Measurements from ENCODE around the gene AFAP1L2.
A peak's percentile ranks its signal among the peaks of the same experiment; 100 is the strongest.

The AFAP1L2 gene

DNA sequence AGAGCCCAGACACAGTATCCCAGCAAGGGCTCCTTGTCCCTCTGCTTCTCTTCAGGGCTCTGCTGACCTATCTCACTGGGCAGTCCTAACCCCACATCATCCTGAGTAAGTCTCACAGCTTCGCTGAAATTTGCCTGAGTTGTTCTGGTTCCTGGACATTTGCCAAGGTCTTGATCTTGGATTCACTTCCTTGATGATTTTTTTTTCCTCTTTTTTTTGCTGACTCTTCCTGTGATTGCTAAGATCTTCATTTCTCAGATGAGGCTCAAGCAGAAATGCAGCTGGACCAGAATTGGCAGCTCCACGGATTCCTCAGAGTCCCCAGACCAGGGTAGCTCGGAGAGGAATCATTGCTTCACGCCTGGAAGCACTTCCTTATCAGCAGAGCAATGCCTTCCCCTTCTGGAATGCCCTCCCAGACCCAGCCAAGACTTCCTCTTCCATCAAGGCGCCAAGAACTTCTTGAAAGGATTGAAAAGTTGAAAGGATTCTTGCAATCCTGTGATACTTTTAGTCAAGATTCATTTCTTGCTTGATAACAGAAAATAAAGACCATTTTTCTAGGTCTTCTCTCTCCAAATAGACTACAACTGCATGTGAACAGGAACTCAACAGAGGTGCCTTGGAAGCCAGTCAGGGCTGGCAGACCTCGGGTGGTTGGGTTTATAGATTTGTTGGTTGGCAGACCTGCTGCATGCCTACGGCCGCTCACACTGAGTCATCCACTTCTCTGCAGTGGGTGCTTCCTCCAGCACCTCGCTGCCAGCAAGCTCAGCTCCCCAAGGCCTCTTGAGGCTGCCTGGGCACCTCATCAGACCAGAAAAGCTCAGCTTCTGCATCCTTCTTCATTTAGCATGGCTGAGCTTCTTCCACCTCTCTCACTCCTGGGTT lies 8.8 kb upstream of the AFAP1L2 start:
- peak; percentile 17 for DNase-seq (ENCODE audit: low spot score)

DNA sequence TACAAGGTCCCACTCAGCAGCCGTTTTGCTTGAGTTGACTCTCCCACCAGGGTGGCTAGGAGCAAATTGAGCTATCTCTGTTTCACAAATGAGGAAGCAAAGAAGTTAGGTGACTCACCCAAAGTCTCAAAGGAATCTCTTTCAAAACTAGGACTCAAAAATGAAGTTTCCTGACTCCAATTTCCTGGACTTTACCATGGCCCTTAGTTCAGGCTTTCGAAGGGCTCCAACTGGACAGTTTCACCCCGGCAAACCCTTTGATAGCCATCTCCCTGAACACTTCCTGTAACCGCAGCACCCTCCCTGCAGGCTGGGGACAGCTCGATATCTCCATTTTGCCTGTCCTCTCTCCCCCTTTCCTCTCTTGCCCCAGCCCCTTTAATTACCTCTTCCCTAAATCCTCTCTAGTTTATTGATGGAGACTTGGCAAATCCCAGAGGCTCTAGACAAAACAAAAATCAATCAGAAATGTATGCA lies 4.7 kb upstream of the AFAP1L2 start:
- DNase-seq (ENCODE audit: low spot score): no peak

DNA sequence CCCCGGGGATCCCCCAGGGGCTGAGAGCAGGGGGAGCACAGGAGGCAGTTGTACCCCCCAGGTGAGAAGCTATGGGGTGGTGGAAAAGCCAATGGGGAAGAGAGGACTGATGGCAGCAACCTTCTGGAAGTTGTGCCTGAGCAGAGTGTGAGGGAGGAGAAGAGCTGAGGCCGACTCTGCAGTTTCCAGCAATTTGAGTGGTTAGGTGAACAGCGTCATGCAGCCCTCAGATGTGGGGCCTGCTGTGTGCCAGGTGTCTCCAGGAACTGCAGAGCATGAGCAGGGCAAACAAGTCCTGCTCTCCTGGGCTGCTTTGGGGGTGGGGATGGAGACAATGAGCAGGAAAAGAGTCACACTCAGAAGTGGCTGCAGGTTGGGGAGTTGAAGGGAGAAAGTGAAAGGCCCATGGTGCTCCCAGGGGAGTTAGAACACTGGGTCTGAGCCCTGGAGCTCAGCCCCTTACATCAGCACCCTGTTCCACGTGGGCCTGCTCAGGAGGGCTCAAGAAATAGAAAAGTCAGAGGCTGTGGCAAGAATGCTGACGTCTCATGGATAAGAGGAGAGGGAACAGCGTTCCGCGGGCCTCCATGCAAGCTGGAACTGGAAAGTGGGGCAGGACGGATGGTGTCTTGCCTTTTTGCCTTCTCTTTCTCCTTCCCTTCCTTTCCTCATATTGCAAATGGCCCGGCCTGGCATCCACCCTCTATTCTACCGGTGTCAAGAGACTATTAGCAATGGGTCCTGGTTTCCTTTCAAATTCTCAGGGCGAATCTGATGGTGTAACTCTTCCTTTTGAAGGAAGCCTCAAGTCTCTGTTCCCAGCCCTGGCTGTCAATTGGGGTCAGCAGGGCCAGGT lies 4.0 kb upstream of the AFAP1L2 start:
- DNase-seq (ENCODE audit: low spot score): no peak

DNA sequence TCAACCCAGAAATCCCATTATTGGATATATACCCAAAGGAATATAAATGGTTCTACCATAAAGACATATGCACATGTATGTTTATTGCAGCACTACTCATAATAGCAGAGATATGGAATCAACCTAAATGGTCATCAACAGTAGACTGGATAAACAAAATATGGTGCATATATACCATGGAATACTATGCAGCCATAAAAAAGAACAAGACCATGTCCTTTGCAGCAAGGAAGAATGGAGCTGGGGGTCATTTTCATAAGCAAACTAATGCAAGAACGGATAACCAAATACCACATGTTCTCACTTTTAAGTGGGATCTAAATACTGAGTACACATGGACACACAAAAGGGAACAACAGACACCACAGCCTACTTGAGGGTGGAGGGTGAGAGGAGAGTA lies 2.2 kb upstream of the AFAP1L2 start:
- DNase-seq (ENCODE audit: low spot score): no peak

DNA sequence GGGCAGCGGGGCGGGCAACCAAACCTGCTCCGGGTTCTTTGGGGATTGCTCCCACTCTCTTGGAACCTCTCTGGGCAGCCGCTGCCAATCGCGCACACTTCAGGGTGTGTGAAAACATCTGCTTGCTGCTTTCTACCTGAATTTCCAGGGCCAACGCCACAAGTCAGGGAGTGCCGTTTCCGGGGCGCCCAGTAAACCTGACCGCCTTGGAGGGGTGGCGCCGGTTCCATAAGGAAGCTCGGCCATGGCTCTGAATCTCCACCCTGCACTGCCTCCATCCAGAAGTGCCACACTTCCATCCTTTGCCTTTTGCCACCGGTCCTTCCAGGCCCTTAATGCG lies 679 bp upstream of the AFAP1L2 start:
- DNase-seq (ENCODE audit: low spot score): no peak

DNA sequence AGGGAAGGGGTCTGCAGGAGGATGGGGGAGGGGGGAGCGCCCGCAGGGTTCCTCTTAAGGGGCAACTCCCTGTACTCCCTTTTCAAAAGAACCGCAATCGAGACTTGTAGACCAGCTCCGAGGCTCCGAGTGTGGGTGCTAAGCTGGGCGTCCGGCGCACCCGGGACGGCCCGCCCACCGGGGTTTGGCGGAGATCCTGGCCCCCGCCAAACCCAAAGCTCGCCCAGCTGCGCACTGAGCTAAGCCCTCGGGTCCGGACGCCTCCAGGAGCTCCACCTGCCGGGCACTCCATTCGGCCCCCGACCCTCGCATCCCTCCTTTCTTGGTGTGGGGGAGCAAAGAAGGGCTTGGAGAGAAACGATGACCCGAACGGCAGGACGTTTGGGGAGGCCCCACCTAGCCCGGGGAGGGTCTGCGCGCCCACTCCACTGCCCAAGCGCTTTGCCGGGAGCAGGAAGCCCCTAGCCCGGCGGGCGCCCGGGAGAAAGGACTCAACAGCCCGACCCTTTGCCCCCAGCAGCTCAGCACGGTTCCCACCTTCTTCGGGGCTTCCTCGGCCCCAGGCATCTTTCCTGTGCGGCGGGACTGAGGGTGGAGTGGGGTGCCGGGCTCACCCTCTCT lies 651 bp downstream of the AFAP1L2 start:
- no peak for DNase-seq (ENCODE audit: low spot score)

DNA sequence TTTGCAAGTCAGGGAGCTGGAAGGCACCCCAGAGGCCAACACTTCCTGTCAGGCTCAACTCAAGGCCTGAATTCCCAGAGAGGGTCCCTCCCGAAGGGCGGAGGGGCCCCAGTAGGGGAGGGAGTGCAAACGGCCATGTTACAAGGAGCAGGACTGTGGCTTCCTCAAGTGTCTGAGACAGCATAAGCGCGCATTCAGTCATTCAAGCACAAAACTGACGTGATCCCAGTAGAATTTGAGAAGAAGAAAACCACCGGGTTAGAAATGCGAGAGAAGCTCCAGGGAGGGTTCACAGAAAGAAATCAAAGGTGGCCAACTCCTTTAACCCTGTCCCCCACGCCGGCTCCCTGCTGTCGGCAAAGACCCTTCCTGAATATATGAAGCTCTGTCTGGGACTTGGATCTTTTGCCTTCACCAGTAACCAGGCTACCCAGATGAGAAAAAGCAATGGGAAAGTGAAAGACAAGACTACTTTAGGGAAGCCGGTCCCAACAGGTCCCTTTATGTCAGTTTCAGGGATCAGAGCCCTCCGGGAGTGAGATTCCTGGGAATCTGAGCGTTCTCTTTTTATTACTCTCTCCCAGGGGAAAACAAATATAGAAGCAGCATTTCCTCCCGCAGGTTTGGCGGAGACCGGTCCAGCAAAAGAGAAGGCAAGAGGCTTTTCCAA lies 1.3 kb downstream of the AFAP1L2 start:
- DNase-seq (ENCODE audit: low spot score): no peak

DNA sequence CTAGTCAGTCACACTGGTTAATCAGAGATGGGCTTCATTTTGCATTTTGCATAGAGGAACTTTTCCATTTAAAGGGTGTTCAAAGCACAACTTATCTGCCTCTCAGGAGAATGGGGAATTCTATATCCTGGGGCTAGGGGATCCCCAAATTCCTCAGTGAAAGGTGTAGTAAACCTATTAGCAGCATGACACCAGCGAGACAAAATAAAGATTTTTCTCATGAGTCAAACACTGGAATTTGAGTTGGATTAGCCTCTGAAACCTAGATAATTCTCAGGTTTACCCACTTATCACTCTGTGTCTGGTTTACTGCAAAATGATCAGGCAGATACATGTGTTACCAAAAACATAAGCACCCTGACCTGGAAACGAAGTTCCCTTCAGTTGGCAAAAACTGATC lies 2.1 kb downstream of the AFAP1L2 start:
- DNase-seq (ENCODE audit: low spot score): no peak

DNA sequence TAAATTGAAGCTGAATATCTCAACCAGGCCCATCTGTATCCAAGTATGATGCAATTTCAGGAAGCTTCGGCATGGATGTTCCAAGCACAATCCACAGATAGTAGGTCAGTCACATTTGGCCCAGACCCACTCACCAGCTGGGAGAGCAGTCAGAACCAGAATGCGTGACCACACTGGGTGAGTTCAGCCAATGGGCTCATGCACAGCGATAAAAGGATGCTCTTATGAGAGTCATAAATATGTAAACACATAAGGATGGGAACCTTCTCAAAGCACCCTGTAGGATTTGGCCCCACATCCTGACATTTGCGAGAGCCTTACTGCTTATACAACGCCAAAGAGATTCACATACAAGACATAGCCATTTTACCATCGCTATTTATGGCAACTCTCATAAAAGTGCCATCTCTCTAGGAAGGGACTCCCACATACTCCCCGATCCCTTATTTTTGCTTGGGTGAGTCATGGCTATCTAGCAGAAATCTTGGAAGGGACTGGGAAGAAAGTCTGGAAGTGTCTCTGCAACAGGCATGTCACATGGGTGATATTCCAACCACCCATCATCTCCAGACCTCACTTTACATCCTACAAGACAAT lies 3.0 kb downstream of the AFAP1L2 start:
- peak; percentile 28 for DNase-seq (ENCODE audit: low spot score)

DNA sequence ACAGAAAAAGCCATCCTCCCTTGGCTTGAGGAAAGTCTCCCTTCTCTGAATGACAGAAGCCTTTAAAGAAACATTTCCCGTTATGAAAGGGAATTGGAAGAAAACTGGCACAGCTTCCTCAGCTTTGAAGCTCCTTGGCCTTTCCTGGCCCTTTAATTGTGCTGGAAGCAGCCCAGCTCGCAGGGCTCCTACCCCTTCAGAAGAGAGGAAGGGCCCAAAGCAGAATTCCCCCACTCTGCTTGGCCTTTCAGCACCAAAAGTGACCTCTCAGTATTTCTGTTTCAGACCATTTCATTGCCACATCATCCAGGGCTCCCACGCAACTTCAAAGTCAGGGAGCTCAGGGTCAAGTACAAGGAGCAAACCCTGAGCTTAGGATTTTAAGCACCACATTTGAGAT lies 4.2 kb downstream of the AFAP1L2 start:
- peak; percentile 21 for DNase-seq (ENCODE audit: low spot score)

DNA sequence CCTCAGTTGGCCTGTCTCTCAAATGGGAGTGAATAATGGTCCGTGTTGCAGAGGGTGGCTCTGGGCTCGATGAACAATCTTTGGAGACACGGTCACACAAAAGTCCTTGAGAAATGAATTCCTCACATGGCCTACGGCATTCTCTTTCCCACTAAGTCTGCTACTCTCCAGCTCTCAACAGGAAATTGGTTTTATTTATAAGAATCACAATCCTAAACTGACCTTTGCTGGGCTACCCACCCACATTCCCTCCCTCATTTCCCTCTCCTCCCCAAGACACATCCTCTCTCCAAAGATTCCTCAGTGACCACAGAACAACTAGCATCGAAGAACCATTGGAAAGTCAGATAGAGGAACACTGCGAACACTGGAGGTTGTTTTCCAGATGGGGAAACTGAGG lies 4.7 kb downstream of the AFAP1L2 start:
- no peak for DNase-seq (ENCODE audit: low spot score)

DNA sequence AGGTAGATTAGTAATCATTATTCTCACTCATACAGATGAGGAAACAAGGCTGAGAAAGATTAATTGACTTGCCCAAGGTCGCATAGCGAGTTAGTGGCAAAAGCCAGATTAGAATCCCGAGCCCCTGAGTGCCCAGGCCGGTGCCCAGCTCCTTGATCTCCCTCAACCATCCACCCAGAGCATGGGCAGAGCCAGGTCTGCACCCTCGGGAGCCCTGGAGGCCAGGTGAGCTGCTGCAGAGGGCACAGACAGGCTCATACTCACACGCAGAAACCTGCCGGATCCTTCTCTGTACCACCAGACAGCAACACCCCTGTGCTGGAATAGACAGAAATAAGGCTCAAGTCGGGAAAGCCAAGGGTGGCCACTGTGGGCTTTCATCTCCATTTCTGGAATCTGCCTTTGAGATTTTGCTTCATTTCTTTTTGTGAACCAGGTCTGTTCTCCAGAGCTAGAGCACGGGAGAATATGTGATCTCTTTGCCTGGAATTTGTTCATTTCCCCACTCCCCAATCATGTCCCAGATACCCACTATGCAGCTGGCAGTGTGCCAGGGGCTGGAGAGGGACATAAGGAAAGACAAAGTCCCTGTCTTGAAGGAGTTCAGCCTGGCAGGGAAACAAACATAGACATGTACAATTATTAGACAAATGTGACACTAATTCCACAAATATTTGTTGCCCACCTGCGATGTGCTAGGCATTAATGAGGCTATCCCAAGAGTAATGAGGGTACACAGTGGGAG lies 5.5 kb downstream of the AFAP1L2 start:
- DNase-seq (ENCODE audit: low spot score): no peak

DNA sequence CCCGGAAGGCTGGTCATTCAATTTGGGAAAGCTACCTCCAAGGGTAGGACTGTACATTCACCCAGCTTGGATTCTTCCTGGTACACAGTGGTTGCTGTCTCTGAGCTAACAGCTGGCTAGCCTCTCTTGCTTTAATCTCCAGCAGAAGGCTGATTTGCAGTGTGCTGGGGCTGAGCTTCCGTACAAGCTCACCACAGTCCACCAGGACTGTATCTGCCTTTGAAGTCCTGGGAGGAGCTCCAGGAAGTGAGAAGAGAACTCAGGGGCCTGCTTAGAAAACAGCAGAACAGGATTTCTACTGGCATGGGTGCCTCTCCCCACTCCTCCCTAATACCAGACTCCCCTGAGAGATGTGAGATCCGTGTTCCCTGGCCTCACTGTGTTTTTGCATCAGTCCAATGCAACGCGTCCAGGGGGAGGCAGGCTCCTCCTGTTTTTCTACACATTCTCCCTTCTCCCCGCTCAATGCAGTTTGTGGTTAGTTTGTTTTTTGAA lies 6.6 kb downstream of the AFAP1L2 start:
- no peak for DNase-seq (ENCODE audit: low spot score)

DNA sequence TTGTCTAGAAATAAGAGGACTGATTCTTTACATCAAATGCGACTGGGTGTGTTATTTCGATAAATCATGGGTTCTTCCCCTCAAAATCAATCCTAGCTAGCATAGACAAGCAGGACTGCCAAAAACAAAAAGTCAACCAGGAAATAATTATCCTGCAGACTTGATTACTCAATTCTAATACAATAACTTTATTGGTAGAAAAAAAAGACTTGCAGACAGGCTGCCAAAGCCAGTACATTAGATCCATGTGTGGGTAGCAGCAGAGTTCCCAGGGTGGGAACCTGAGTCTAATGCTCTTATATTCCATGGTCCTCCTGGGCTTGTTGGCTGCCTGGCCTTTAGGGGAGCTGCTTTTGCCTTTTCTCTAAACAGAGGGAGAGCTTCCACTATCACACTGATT lies 7.8 kb downstream of the AFAP1L2 start:
- no peak for DNase-seq (ENCODE audit: low spot score)

DNA sequence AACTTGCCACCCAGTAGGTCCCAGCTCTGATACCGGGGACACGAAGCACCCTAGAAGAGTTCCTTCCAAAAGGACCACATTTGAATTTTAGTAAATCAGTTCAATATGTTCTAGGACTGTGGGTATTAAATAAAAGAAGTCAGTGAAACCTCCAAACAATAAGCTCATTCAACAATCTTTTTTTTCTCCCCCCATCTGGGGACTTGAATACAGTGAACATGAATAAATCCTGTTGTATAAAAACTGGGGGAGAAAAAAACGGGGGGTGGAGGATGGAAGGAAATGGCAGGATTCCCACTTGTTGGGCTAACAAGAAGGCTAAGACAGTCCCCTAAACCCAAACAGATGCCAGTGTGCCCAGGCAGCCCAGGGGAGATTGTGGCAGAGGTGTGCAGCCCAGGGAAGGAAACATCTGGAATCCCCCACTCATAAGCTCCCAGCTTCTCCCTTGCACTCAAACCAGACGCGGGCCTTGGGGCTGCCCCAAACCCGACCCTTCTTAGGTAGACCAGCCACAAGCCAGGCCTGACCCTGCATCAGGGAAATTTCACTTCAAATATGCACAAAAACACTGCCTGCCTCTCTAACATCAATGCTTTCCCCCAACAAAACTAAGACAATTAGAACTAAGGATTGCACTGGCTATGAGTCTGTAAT lies 8.8 kb downstream of the AFAP1L2 start:
- peak; percentile 90 for DNase-seq (ENCODE audit: low spot score)

DNA sequence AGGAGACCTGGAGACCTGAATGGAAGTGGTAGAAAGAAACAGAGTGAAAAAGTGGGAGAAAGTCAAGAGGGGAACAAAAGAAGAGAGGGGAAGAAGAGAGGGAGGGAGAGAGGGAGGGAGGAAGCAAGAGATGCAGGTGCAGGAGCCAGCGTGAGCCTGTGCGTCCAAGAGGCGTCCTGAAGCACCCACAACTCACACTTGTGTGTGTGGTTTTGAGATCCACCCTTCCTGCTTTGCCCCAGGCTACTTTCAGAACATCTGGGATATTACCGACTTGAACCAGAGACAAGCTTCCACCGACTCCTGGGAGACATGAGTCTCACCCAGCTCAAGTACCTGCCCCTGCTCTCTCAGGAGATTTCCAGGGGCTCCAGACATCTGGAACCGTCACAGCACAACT lies 9.8 kb downstream of the AFAP1L2 start:
- DNase-seq (ENCODE audit: low spot score): no peak

DNA sequence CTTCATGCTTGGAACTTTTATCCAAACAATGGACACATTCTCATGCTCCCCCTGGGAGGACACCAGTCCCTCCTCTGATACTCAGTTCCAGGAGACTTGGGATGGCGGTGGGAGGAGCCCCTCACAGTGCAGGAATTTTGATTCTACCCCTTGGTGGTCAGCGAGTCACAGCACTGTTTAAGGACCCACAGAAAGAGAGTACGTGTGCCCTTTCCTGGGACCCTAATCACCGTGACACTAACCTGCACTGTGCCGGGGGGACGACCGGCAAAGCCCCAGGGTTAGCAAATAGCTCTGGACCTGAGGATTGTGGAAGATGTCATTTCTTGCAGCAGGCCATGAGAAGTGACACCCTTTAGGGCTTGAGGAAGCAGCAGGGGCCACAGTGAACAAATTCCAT lies 10.4 kb downstream of the AFAP1L2 start:
- no peak for DNase-seq (ENCODE audit: low spot score)

DNA sequence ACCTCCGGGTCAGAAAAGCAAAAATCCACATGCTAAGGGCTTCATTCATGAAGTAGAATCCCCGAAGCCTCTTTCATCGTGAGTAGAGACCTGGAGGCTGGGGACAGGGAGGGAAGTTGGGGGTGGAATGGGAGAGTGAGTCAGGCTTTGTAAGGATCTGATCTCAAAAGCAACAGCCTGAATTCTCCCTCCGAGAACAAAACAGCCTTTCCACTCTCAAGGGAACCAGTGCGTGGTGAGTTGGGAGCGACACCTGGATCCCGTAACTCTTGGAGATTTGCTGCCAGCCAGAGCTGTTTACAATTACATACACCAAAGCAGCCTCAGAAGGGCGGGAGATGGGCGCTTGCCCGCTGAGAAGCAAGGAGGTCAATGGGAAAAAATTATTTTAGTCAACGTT lies 10.8 kb downstream of the AFAP1L2 start:
- no peak for DNase-seq (ENCODE audit: low spot score)

DNA sequence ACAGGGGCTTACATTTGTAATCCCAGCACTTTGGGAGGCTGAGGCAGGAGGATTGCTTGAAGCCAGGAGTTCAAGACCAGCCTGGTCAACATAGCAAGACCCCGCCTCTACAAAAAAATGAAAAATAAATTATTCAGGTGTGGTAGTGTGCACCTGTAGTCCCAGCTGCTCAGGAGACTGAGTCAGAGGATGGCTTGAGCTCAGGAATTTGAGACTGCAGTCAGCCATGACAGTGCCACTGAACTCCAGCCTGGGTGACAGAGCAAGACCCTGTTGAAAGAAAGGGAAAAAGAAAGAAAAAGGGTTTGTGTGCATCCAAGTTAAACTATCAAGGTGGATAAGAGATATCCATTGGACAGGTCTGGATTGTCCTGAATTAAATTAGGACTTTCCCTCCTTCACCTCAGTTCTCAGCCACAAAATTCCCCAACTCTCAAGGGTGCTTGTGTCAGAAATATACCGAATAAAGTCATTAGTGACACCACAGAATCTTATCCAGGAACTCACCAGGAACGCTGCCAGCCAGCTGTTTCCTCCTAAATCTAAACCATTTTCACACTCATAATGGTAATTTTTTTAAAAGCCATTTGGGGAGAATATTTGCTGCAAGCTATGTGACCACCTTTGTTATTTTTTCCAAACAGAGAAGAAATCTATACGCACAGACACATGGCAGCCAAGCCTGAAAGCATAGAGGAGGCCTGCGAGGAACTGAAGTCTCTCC lies 12.0 kb downstream of the AFAP1L2 start:
- no peak for DNase-seq (ENCODE audit: low spot score)

DNA sequence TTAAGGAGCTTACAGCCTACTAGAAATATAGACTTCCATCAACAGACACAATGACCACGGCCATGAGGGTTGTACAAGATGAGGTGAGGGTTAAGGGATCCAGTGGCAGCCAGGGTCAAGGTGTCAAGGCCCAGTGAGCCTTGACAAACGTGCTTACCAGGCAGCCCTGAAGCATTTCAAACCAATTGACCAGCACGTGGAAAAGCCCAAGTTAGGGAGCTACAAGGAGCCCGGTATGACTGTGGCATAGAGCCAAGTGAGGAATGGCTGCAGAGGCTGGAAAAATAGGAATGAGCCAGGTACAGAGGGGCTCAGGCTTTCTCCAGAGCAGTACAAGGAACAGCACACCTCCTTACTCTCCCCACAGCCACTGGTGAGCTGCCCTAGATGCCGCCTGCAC lies 12.7 kb downstream of the AFAP1L2 start:
- no peak for DNase-seq (ENCODE audit: low spot score)
